PFSK-1 (cell line): Measurements from ENCODE around the gene MATN4.

Source experiments
- FOXP2 ChIP-seq: optimal IDR thresholded peaks from 2 replicates; pipeline ENCODE3; 2011; ENCODE audit warnings: borderline replicate concordance, control low read depth, inconsistent platforms; ENCODE audit not compliant: insufficient read depth; ENCODE audit errors: extremely low read length, extremely low read depth
- POLR2AphosphoS5 ChIP-seq: IDR thresholded peaks from 2 replicates; pipeline ENCODE4 v1.6.1; 2012; ENCODE audit warnings: low read depth, mild to moderate bottlenecking, control low read depth, low read length, moderate library complexity
- REST ChIP-seq, 2 experiments: IDR thresholded peaks; 2 replicates each; pipeline versions ENCODE4 v1.6.1 to v1.8.0; 2011 to 2012; ENCODE audit warnings: low read depth in 2 of 2, low read length in 2 of 2, control low read depth in 1 of 2, inconsistent platforms in 1 of 2, mild to moderate bottlenecking in 1 of 2, moderate library complexity in 1 of 2; ENCODE audit not compliant: insufficient read depth in 1 of 2
- SIN3A ChIP-seq: IDR thresholded peaks from 2 replicates; pipeline ENCODE4 v1.6.1; 2012; ENCODE audit warnings: mild to moderate bottlenecking, low read length, moderate library complexity, borderline replicate concordance; ENCODE audit not compliant: insufficient read depth
- TAF1 ChIP-seq: IDR thresholded peaks from 2 replicates; pipeline ENCODE4 v1.6.1; 2012; ENCODE audit warnings: low read length, control low read depth, borderline replicate concordance; ENCODE audit not compliant: insufficient read depth

The MATN4 gene

GRCh38 chr20:45288376-45288775 lies 19.7 kb downstream of the MATN4 start:
- TF ChIP-seq POLR2AphosphoS5 (no peak), FOXP2 (no peak), TAF1 (no peak), SIN3A (no peak), REST (IDR thresholded peaks at IDR 0.05; ENCODE audit: insufficient read depth in 1 of 2, low read depth in 2 of 2, low read length in 2 of 2) (no peak)

GRCh38 chr20:45283551-45284057 lies 24.5 kb downstream of the MATN4 start:
- no peak for TF ChIP-seq SIN3A
- TF ChIP-seq REST (IDR thresholded peaks at IDR 0.05; ENCODE audit: insufficient read depth in 1 of 2, low read depth in 2 of 2, low read length in 2 of 2), result no peak
- no peak for TF ChIP-seq POLR2AphosphoS5
- no peak for TF ChIP-seq FOXP2
- TF ChIP-seq TAF1, result no peak

GRCh38 chr20:45282700-45283550 lies 25.2 kb downstream of the MATN4 start:
- TF ChIP-seq REST (IDR thresholded peaks at IDR 0.05; ENCODE audit: insufficient read depth in 1 of 2, low read depth in 2 of 2, low read length in 2 of 2), result no peak
- no peak for TF ChIP-seq TAF1
- no peak for TF ChIP-seq FOXP2
- no peak for TF ChIP-seq POLR2AphosphoS5
- no peak for TF ChIP-seq SIN3A

- TF ChIP-seq REST (IDR thresholded peaks at IDR 0.05; ENCODE audit: insufficient read depth in 1 of 2, low read depth in 2 of 2, low read length in 2 of 2) (no peak), POLR2AphosphoS5 (no peak), TAF1 (no peak), FOXP2 (no peak), SIN3A (no peak)
These were observed 28.1 kb downstream of the MATN4 start for GRCh38 chr20:45279992-45280391.
